C4-2B (cell line): ENCODE results near the gene MBOAT1.

Experiments used
- H3K27ac ChIP-seq: fragments of 450-650 bp; 2 replicates; pipeline ENCODE4 v1.5.1; 2017
- CTCF ChIP-seq: fragments of 450-650 bp; conservative IDR thresholded peaks from 2 replicates; pipeline ENCODE4 v1.5.1; 2017; ENCODE audit warnings: mild to moderate bottlenecking
- ZFX ChIP-seq: fragments of 450-650 bp; IDR thresholded peaks from 2 replicates; pipeline ENCODE4 v1.6.1; 2017

MBOAT1 gene

GRCh38 chr6:20238688-20239587 lies 26.7 kb upstream of the MBOAT1 start:
- H3K27ac ChIP-seq, result no peak overlapping the region
- TF ChIP-seq CTCF (no peak), ZFX (no peak)

- H3K27ac ChIP-seq, result no peak overlapping the region
- TF ChIP-seq ZFX (no peak), CTCF (no peak)
Observed at GRCh38 chr6:20237677-20238460, 25.6 kb upstream of the MBOAT1 start.

- TF ChIP-seq ZFX (no peak), CTCF (no peak)
- no peak overlapping the region for H3K27ac ChIP-seq
Observed at GRCh38 chr6:20236909-20237600, 24.8 kb upstream of the MBOAT1 start.

- TF ChIP-seq CTCF (no peak), ZFX (no peak)
- no peak overlapping the region for H3K27ac ChIP-seq
Observed at GRCh38 chr6:20236344-20236743, 24.1 kb upstream of the MBOAT1 start.

- no peak overlapping the region for H3K27ac ChIP-seq
- no peak for TF ChIP-seq CTCF
- no peak for TF ChIP-seq ZFX
Observed at GRCh38 chr6:20235041-20235440, 22.8 kb upstream of the MBOAT1 start.

GRCh38 chr6:20234136-20234535 lies 21.9 kb upstream of the MBOAT1 start:
- no peak overlapping the region for H3K27ac ChIP-seq
- TF ChIP-seq CTCF (no peak), ZFX (no peak)
